GM18867 (cell line): ENCODE data around the gene PLSCR5.
A peak's percentile ranks its signal among the peaks of the same experiment; 100 is the strongest.

Source experiments
- ATAC-seq: cut with Tn5 transposase; IDR thresholded peaks from one replicate; pipeline ENCODE4 v1.9.1; 2021; ENCODE audit warnings: mild to moderate bottlenecking, moderate library complexity; ENCODE audit not compliant: unreplicated experiment

Gene PLSCR5

GRCh38 chr3:146546366-146546965 is 58.7 kb downstream of the PLSCR5 start:
- ATAC-seq, result no peak

GRCh38 chr3:146544929-146545528 is 60.1 kb downstream of the PLSCR5 start:
- peak; percentile 10 for ATAC-seq

- peak; percentile 90 for ATAC-seq
These were observed 60.9 kb downstream of the PLSCR5 start, which contains the start of gene PLSCR1 for GRCh38 chr3:146544002-146544928. Gene PLSCR1, minus strand, starts transcription at chr3:146544607. Its CDS starts 8,055 bp downstream, at chr3:146536552.

GRCh38 chr3:146543461-146544001 is 61.6 kb downstream of the PLSCR5 start:
- peak; percentile 23 for ATAC-seq

- no peak for ATAC-seq
These were observed 62.2 kb downstream of the PLSCR5 start for GRCh38 chr3:146542978-146543377.

- no peak for ATAC-seq
These were observed 63.0 kb downstream of the PLSCR5 start for GRCh38 chr3:146542179-146542578.

- ATAC-seq, result no peak
These were observed 64.2 kb downstream of the PLSCR5 start for GRCh38 chr3:146540978-146541377.

GRCh38 chr3:146540236-146540635 is 64.9 kb downstream of the PLSCR5 start:
- no peak for ATAC-seq

- no peak for ATAC-seq
These were observed 65.8 kb downstream of the PLSCR5 start for GRCh38 chr3:146539315-146539714.

- no peak for ATAC-seq
These were observed 67.5 kb downstream of the PLSCR5 start for GRCh38 chr3:146537603-146538002.

GRCh38 chr3:146536681-146537080 is 68.5 kb downstream of the PLSCR5 start:
- ATAC-seq, result no peak
